ENCODE results near the gene TBC1D8.
"Not testable (repeated sequence)": the region's sequence is repeated elsewhere in the genome, so short reads cannot be mapped to it uniquely, and the experiment has no call there.

TBC1D8 gene

DNA sequence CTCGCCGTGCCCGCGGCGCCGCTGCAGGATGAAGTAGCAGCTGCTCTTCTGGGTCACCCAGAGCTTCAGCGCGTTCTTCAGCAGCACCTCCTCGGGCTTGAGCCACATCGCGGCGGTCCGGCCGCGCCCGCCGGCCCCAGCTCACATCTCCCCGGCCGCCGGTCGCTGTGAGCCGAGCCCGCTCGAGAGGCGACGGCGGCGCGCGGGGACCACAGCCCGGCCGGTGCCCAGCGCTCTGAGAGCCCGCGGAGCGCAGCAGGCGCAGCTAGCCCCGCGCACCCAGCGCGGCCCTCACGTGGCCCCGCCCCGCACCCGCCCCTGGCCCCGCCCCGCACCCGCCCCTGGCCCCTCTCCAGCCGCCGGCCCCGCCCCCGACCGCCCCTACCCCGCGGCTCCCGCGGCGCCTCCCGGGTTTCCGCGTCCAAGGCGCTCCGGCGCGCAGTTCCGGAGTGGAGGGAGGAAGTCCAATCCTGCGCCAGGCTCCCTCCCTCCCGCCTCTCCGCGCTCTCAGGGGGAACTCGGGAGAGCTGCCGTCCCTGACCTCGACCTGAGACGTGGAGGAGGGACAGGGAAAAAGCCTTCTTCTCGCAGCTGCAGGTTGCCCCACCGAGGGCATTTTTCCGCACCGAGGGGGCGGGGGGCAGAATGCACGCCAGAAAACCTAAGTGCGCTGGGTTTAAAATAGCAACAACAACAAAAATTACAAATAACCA, at the start of gene TBC1D8:
TSS of gene TBC1D8 (minus strand) at position 237 of the 713 bp plus-strand sequence. CDS start at position 108, 129 bp downstream.
- DNase-seq (ENCODE audit: low spot score): peak; percentile 98

- peak; percentile 45 for DNase-seq (ENCODE audit: low spot score)
Observed at GRCh38 chr2:101200676-101201075, 49.5 kb upstream of the TBC1D8 start.

- no peak for DNase-seq (ENCODE audit: low spot score)
Observed at GRCh38 chr2:101199251-101199791, 48.1 kb upstream of the TBC1D8 start.

DNA sequence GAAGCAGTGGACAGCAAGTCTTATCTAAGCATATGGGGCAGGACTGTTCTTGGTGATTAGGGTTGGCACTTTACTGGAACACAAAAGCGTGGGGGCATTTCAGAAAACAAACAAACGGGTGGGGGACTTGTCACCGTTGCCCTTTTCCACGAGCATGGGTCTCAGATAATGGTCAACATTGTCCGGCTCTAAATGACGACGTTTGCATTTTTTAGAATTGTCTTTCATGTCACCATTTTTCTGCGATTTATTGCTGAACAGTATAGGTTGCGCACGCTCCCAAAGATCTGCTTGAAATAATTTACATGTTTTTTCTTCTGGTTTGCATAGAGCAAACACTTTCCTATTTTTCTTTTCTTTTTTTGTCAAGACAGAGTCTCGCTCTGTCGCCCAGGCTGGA, 46.6 kb upstream of the TBC1D8 start:
- no peak for DNase-seq (ENCODE audit: low spot score)

- DNase-seq (ENCODE audit: low spot score): no peak
Observed at GRCh38 chr2:101197215-101197745, 46.1 kb upstream of the TBC1D8 start.

GRCh38 chr2:101195871-101196661, 44.9 kb upstream of the TBC1D8 start:
- no peak for DNase-seq (ENCODE audit: low spot score)

DNA sequence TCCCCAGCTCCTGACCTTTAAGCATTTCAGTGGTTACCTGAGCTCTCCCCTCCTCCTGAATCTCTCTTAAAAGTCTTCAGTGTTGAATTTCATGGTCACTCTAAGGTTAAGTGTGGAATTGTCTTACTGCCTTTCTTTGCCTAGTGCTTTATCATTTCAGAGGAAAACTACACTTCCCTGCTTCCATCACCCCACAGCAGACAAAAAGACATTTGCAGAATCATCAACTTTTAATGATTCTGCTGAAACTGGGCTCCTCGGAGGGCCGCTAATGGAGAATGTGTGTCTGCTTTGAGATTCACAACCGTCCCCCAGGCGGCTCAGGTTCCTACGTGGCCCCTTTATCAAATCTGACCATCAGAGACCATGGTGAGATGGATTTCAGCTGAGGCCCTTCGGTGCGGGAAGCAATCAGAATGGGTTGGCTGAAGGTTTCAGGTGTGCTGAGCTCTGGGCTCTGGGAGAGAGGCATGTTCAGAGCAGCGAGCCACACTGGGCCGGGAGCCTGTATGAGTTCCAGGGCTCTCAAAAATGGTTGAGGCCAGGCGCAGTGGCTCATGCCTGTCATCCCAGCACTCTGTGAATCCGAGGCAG, 41.9 kb upstream of the TBC1D8 start:
- DNase-seq (ENCODE audit: low spot score): no peak

DNA sequence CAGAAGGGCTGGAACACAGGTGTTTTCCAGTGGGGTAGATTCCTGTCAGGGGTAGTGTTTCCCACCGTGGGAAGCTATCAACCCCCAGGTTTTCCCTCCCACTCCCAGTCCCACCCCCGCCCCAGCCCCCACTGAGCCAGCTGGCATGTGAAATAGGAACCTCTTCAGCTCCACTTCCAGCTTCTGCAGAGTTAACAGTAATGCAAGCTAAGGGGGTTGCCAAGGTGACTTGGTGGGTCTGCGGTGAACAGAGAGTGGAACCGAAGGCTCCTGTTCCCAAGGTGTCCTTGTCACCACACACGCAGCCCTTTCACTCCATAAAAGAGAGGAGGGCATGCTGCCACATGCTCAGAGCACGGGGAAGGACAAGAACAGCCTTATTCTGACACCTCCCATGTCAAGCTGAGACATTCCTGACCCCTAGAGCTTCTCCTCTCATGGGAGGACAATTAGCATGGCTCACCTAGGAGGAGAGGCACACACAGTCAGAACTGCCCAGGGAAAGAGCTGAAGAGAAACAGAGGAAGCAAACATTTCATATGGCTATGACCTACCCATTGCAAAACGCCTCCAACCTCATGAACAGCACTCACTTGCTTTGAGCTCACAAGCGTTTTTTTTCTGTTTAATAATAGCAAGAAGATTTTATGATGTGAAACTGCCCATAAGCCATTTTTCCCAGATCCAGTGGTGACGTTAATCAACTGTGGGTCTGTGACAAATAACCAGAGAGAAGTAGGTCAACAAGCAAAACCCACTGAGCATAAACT, 39.8 kb upstream of the TBC1D8 start:
- no peak for DNase-seq (ENCODE audit: low spot score)

GRCh38 chr2:101188683-101189405, 37.7 kb upstream of the TBC1D8 start:
- DNase-seq (ENCODE audit: low spot score): peak; percentile 70

- no peak for DNase-seq (ENCODE audit: low spot score)
Observed at GRCh38 chr2:101187131-101187530, 35.9 kb upstream of the TBC1D8 start.

DNA sequence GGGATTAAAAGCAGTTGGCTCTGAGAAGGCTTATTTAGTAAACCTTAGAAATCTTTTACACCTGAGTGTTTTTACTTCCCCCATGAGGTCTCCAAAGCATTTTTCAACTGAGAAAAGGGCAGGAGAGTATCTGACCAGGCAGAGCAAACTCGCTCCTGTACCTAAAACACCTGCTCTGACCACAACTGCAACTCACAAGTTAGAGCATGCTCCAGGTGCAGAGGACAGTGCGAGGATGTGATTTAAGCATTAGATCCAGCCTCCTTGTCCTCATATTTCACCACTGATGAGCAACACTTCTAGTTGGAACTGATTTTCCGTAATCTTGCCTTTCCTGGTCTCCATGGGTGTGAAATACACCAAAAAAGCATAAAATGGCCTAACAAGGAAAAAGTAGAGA, 34.5 kb upstream of the TBC1D8 start:
- no peak for DNase-seq (ENCODE audit: low spot score)

- no peak for DNase-seq (ENCODE audit: low spot score)
Observed at GRCh38 chr2:101185085-101185484, 33.9 kb upstream of the TBC1D8 start.

DNA sequence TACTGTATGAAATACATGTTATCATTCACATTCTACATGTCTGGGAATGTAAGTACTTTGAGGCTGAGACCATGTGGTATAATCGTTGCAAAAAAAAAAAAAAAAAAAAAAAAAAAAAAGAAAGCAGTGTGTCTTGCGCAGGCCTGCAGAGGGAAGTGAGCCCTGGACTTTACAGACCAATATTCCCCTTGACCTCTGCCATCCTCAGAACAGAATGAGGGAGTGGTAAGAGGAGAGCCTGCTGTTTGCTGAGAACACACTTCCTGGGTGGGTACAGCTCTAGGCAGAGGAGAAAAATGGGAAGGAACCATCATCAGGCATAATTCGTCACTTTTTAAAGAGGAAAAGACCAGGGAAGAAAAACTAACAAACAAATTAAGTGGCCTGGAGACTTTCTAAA, 28.8 kb upstream of the TBC1D8 start:
- no peak for DNase-seq (ENCODE audit: low spot score)

DNA sequence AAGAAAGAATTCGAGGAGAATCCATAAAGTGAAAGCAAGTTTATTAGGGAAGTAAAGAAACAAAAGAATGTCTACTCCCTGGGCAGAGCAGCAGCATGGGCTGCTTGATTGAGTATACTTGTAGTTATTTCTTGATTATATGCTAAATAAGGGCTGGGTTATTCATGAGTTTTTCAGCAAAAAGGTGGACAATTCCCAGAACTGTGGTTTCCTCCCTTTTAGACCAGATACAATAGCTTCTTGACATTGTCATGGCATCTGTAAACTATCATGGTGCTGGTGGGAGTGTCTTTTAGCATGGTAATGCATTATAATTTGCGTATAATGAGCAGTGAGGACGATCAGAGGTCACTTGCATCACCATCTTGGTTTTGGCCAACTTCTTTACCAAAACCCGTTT, 25.6 kb upstream of the TBC1D8 start:
- no peak for DNase-seq (ENCODE audit: low spot score)

DNA sequence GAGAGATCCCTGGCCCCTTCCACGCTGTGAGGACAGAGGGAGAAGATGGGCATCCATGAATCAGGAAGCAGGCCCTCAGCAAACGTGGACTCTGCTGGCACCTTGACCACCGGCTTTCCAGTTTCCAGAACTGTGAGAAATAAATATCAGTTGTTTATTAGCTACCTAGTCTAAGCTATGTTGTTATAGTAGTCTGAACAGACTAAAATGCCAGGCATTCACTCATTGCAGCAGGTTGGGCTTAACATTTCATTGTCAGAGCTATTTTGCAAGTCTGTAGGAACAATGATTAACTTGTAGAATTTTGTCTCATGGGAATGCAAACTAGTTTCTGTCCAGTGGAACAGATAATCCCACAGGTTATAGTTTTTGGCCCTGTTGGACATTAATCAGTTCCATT, 24.8 kb upstream of the TBC1D8 start:
- DNase-seq (ENCODE audit: low spot score): no peak

DNA sequence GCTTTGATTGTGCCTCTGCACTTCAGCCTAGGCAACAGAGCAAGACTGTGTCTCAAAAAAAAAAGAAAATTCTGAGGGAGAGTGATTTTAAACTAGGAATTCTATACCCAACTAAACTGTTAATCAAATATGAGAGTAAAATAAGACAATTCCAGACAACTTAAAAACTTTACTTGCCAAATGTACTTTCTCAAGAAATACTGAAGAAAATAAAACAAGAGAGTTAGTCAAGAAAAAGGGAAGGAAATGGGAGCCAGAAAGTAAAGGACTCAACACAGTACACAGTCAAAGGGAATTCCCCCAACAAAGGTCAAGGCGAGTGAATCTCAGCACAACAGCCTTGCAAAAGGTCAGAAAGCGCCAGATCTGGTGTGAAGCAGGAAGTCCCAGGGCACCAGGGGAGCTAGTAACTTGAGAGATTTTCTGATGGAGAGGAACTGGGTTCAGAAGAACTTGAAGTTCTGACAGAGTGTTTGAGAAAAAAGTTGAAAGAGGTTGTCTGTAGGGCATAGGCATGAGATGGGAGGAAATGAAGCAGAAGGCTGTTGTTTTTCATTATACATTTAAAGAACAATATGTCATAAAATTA, 22.6 kb upstream of the TBC1D8 start:
- no peak for DNase-seq (ENCODE audit: low spot score)

- not testable (repeated sequence) for DNase-seq (ENCODE audit: low spot score)
Observed at GRCh38 chr2:101169822-101170221, 18.6 kb upstream of the TBC1D8 start.

DNA sequence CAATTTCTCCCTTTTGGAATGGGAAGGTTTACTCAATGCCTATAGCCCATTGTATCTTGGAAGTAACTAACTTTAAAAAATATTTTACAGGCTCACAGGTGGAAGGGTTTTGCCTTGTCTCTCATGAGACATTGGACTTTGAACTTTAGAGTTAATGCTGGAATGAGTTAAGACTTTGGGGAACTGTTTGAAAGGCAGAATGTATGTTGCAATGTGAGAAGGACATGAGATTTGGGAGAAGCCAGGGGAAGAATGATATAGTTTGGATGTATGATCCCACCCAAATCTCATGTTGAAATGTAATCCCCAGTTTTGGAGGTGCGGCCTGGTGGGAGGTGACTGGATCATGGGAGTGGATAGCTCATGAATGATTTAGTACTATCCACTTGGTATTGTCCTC, 17.5 kb upstream of the TBC1D8 start:
- DNase-seq (ENCODE audit: low spot score): no peak

- not testable (repeated sequence) for DNase-seq (ENCODE audit: low spot score)
Observed at GRCh38 chr2:101167532-101167931, 16.4 kb upstream of the TBC1D8 start.

GRCh38 chr2:101164021-101164420, 12.8 kb upstream of the TBC1D8 start:
- no peak for DNase-seq (ENCODE audit: low spot score)
